22Rv1 (cell line): ENCODE results near the gene CAMK1D.

Experiments used
- H3K27ac ChIP-seq: fragments of 450-650 bp; 2 replicates; pipeline ENCODE4 v1.5.1; 2017
- CTCF ChIP-seq: fragments of 450-650 bp; IDR thresholded peaks from 2 replicates; pipeline ENCODE4 v1.5.1; 2017; ENCODE audit warnings: mild to moderate bottlenecking
- ZFX ChIP-seq: fragments of 450-650 bp; IDR thresholded peaks from 2 replicates; pipeline ENCODE4 v1.6.1; 2017; ENCODE audit warnings: antibody characterized with exemption, borderline replicate concordance

Gene CAMK1D

GRCh38 chr10:12728494-12728893 lies 379.1 kb downstream of the CAMK1D start:
- TF ChIP-seq CTCF, result no peak
- no peak for TF ChIP-seq ZFX
- no peak overlapping the region for H3K27ac ChIP-seq

- no peak overlapping the region for H3K27ac ChIP-seq
- TF ChIP-seq CTCF, result peak; percentile 65
- TF ChIP-seq ZFX, result no peak
Observed at GRCh38 chr10:12729885-12730284, 380.5 kb downstream of the CAMK1D start.

GRCh38 chr10:12730809-12731519 lies 381.6 kb downstream of the CAMK1D start:
- TF ChIP-seq ZFX (no peak), CTCF (no peak)
- no peak overlapping the region for H3K27ac ChIP-seq

- TF ChIP-seq ZFX (no peak), CTCF (no peak)
- no peak overlapping the region for H3K27ac ChIP-seq
Observed at GRCh38 chr10:12733271-12733670, 383.9 kb downstream of the CAMK1D start.

GRCh38 chr10:12735843-12736462 lies 386.6 kb downstream of the CAMK1D start:
- TF ChIP-seq CTCF (no peak), ZFX (no peak)
- no peak overlapping the region for H3K27ac ChIP-seq

- TF ChIP-seq ZFX, result no peak
- TF ChIP-seq CTCF, result no peak
- no peak overlapping the region for H3K27ac ChIP-seq
Observed at GRCh38 chr10:12740813-12741212, 391.5 kb downstream of the CAMK1D start.

GRCh38 chr10:12741360-12741804 lies 392.0 kb downstream of the CAMK1D start:
- no peak for TF ChIP-seq CTCF
- TF ChIP-seq ZFX, result no peak
- no peak overlapping the region for H3K27ac ChIP-seq
